Adrenal gland (tissue), 5 donors: ENCODE measurements around the gene SLC35G3.

ENCODE experiments used
- POLR2A ChIP-seq, 2 donors: fragments of 450-650 bp; IDR thresholded peaks; one replicate each; pipeline ENCODE4 v1.6.1; 2017; ENCODE audit warnings: antibody characterized with exemption in 2 of 2, mild to moderate bottlenecking in 2 of 2, moderate library complexity in 1 of 2
- TF ChIP-seq, protein P1 (sequence below), 6 experiments: fragments of 450-650 bp in 4 of 6; fragments of 200-600 bp in 2 of 6; sonication (generic) in 1 of 6; IDR thresholded peaks; 1 replicate in 5 of 6; 2 replicates in 1 of 6; pipeline versions ENCODE4 v1.5.1 to v1.8.0; 2016 to 2021; ENCODE audit warnings: antibody characterized with exemption in 6 of 6, mild to moderate bottlenecking in 2 of 6, moderate library complexity in 1 of 6
- donor health status: DM: no; HTN: no; CAD: no.

DNA sequence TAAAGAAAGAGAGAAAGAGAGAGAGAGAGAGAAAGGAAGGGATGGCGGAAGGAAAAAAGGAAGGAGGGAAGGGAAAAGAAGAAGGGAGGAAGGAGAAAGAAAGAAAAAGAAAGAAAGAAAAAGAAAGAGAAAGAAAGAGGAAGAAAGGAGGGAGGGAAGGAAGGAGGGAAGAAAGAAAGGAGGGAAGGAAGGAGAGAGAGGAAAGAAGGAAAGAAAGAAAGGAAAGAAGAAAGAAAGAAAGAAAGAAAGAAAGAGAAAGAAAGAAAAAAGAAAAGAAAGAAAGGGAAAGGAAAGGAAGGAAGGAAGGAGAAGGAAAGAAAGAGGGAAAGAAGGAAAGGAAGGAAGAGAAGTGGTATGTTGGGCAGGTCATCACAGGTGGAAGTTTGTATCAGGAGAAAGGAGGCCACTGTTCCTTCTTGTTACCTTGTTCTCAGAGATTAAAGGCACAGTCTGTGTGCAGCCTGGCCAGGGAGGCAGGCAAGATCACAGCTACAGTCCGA, 19.3 kb downstream of the SLC35G3 start:
- TF ChIP-seq, protein P1, sequence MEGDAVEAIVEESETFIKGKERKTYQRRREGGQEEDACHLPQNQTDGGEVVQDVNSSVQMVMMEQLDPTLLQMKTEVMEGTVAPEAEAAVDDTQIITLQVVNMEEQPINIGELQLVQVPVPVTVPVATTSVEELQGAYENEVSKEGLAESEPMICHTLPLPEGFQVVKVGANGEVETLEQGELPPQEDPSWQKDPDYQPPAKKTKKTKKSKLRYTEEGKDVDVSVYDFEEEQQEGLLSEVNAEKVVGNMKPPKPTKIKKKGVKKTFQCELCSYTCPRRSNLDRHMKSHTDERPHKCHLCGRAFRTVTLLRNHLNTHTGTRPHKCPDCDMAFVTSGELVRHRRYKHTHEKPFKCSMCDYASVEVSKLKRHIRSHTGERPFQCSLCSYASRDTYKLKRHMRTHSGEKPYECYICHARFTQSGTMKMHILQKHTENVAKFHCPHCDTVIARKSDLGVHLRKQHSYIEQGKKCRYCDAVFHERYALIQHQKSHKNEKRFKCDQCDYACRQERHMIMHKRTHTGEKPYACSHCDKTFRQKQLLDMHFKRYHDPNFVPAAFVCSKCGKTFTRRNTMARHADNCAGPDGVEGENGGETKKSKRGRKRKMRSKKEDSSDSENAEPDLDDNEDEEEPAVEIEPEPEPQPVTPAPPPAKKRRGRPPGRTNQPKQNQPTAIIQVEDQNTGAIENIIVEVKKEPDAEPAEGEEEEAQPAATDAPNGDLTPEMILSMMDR (IDR thresholded peaks at IDR 0.05), result no peak
- TF ChIP-seq POLR2A (IDR thresholded peaks at IDR 0.05), result no peak
